Hippocampal formation (tissue), 2 donors: Measurements from ENCODE around the gene CDKN2AIP.
"Not testable (repeated sequence)": the region's sequence is repeated elsewhere in the genome, so short reads cannot be mapped to it uniquely, and the experiment has no call there.

ENCODE experiments used
- DNase-seq, 2 donors: peaks; one replicate each; lab custom pipeline; 2025; lab: John Stamatoyannopoulos, UW

The CDKN2AIP gene

DNA sequence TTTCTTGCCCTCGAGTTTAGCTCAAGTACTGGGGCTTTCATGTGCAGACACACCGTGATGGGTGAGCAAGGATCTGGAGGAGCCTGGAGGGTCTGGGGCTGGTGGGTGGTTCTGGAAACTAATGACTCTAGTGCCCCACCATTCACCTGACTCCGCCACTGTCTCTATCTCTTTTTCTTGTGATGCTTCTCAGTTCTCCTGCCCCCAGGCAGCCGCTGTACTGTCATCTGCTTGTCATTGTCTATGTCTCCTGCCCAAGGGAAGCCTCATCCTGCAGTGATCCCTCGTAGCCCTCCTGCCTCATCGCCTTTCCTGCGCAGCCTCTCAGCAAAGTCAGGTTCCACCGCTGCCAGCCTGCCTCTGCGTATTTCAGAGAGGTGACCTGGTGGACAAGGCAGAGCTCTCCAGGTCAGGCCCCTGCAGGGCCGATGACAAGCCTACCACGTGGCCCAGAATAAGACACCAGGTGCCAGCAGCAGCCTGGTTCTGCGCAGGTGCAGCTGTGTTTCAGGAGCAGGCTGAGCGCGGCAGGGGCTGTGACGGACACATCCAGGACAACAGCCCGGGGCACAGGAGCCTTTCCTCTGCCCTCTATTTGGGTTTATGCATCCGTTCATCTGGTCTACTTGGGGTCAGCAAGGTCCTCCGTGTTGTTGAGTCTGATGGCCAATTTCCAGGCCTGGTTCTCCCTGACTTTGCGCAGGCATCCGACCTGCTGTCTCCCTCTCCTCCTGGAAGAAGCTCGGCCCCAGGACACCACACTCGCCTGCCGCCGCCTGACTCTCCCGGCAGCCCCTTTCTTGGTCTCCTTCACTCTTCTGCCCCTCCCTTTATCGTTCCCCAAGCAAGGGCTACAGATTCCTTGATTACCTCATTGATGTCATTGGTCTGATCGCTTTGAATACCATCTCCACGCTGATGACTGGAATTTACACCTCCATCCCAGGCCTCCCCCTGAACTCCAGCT lies 30.9 kb upstream of the CDKN2AIP start:
- DNase-seq = no peak

DNA sequence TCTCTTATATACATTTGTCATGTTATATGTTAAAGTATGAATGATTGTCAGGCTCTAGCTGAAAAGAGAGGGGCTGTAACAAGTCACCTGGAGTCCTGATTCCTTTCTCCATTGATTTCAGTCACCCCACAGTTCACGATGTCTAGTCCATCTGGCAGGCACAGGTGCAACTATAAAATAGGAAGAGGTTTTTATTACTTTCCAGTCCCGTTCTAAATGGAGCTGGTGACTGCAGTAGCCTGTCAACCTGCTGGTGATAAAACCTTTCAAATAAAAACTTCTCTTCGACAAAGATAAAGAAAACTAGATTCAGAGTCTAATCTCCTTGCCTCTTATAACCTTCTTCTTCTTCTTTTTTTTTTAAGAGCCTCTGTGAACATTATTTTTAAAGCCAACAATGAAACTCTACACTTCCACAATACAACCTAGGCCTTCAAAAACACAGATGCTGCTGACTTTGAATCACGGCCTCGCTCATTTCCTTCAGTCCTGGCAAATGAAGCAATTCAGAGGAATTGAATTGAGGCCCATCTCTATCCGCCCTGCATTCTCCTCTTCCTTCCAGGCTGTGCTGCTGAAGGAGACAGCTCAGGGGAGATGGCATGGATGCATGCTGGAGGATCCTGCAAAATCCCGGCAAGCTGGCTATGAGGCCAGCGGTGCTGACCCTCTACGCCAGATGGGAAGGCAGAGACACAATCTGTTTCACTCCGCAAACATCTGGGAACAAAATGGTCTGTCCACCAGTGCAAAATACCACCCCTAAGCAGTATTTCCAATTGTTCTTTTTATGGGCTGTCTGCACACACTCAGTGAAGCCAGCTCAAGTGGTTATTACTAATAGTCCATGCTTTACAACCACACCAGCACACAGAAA lies 27.3 kb upstream of the CDKN2AIP start:
- DNase-seq = no peak

DNA sequence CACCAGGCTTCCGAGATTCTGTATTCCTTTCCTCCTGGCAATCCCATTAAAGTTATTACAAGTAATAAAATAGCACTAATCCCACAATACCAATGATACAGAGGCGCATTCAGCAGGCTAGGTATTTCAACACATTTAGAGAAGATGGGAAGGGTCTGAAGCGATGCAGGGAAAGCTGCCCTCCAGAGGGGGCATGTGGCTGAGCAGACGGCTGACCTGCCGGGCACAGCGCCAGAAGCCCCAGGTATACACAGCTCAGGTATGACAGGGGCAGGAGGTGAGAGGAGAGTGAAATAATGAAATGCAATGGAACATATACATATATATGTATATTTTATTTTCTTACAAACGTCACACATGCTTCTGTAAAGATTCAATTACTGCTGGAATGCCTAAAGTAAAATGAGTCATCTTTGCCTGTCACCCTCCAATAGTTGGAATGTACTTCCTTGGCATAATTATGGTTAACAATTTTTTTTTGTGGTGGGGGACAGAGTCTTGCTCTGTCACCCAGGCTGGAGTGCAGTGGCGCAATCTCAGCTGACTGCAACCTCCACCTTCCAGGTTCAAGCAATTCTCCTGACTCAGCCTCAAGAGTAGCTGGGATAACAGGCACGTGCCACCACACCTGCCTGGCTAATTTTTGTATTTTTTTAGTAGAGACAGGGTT lies 21.3 kb upstream of the CDKN2AIP start:
- DNase-seq = no peak

DNA sequence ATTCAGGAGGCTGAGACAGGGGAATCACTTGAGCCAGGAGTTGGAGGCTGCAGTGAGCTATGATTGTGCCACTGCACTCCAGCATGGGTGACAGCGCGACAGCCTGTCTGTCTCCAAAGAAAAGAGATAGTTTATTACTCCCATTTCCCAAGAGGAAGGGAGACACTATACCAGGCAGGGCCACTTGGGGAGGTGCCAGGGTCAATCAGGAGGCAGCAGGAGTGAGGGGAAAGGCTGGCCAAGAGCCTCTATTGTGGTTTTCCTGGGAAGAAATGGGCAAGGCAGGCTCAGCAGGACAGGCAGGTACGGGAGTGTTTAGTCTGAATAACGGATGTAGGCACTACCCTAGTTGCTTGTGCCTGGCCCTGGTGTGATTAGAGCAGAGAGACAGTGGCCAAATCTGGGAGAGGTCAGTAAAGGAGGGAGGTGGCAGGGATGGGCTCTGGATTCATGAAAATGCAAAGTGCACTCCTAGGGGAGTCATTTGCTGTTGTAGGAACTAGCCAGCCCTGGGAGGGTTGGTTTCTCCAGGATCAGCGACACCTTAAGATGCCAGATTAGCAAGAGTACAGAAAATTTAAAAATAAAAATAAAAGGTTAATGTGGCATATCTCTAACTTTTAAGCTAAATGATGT lies 20.2 kb upstream of the CDKN2AIP start:
- no peak for DNase-seq

DNA sequence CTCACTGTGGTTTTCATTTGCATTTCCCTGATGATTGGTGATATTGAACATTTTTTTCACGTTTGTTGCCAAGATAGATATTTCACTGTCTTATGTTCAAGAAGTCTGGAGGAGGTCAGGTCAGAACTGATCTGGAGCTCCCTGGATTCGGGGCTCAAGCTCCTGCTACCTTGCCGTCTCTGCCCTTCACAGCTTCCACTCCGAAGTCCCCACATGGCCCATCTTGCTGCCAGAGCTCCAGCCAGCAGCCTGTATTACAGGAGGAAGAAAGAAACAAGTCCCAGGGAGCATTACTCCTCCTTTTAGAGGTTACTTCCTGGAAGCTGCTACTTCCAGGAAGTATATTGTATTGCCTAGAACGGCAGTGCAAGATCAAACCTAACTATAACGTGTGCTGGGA lies 17.9 kb upstream of the CDKN2AIP start:
- no peak for DNase-seq

DNA sequence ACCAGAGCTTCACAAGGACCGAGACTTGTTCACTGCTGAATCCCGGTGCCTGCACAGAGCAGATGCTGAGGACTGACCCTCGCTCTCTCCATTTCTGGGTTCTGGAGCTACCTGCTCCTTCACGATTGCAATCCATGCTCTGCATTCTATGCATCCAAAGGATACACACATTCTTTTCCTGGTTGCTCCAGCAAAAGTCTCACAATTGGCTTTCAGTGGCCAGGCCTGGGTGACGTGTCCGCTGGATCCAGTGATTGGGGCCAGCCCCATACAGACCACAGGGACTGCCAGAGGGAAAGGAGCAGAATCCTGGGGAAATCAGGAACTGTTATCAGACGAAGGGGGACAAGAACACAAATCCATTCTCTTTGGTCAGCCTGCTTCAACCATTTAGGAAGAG lies 14.9 kb upstream of the CDKN2AIP start:
- no peak for DNase-seq

DNA sequence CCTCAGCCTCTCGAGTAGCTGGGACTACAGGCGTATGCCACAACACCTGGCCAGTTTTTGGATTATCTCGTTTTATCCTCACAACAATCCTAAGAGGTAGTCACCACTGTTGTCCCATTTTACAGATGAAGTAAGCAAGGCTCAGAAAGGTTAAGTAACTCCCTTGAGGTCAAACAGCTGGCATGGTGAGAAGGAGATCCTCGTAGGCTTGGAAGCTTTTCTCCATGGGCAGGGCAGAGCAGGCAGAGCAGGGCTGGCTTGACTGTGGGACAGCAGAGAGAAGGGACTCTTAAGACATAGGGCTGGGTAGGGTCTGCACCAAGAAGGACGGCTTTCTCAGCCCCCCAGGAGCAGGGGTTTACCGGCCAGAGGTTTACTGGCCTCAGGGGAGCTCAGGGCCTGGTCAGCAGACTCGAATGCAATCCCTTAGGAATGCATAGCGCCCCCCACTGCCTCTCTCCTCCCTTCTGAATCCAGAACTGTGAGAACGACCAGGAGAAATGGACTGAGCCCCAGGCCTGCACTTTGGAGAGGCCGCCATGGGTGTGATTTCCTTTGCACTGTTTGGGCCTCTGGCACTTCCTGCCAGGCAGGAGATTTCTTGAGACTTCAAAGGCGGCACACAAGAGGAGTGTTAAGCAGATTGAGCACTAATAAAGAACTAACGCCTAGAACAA lies 14.0 kb upstream of the CDKN2AIP start:
- DNase-seq = no peak

DNA sequence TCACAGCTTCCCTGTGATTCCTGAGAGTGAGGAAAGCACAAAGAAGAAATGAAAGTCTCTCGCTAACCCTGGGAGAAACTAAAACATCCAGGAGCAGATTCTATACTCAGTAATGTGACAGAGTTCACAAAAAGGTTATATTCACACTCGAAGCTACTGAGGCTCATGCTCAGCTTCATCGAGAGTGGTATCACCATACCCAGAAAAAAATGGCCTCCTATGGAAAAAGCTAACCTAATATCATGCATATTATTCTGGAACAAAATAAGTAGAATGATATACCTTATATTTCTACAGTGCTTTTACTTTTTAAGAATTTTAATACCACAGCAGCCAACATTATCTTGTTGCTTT lies 13.5 kb upstream of the CDKN2AIP start:
- no peak for DNase-seq

DNA sequence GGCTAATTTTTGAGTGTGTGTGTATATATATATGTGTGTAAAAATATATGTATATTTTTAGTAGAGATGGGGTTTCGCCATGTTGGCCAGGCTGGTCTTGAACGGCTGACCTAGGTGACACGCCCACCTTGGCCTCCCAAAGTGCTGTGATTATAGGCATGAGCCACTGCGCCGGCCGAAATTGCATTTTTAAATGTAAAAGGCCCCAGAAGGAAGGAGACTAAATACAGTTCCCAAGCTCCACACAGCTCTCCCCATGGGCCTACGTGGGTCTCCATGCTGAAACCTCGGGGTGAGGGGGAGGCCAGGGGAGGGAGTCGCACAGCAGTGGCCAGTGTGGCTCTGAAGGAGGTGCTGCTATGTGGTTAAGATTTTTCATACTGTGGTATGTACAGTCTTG lies 12.8 kb upstream of the CDKN2AIP start:
- DNase-seq = no peak

DNA sequence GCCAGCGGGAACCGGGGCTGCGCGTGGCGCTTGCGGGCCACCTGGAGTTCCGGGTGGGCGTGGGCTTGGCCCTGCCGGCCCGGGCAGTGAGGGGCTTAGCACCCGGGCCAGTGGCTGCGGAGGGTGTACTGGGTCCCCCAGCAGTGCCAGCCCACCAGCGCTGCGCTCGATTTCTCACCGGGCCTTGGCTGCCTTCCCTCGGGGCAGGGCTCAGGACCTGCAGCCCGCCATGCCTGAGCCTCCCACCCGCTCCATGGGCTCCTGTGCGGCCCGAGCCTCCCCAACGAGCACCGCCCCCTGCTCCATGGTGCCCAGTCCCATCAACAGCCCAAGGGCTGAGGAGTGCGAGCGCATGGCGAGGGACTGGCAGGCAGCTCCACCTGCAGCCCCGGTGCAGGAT lies 11.3 kb upstream of the CDKN2AIP start:
- not testable (repeated sequence) for DNase-seq

DNA sequence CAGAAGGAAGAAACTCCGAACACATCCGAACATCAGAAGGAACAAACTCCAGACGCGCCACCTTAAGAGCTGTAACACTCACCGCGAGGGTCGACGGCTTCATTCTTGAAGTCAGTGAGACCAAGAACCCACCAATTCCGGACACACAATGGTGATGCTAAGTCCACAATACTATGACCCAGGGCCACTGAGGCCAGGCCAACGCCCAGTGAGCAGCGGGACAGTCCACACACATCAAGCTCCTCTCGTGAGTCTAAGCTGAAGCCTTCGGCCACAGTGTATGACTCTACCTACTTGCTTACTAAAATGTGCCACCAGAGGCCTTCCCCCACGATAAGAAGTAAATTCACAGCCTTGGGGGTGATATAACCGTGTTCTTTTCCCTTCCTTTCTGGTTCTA lies 10.2 kb upstream of the CDKN2AIP start:
- no peak for DNase-seq

DNA sequence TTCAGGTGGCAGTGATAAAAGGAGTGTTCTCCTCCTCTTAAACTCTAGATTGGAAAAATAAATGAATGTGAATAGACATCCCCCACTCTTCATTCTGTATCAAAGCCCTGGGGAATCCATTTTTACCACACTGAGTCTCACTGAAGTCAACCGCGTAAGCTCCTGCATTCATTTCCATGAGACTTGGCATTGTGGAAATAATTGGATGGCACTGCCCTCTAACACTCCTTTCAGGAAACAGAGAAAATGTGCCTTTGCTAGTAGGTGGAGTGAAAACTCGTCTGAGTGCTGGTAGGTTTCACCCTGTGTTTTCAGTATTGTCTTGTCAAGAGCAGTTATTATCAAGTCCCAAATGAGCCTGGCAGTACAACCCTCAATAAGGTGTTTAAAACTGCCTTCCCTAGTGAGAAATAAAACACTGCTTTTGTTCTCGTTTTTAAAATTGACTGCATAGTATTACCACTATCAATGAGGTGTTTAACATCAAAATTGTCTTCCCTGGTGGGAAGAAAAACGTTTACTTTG lies 9.7 kb upstream of the CDKN2AIP start:
- DNase-seq = no peak

DNA sequence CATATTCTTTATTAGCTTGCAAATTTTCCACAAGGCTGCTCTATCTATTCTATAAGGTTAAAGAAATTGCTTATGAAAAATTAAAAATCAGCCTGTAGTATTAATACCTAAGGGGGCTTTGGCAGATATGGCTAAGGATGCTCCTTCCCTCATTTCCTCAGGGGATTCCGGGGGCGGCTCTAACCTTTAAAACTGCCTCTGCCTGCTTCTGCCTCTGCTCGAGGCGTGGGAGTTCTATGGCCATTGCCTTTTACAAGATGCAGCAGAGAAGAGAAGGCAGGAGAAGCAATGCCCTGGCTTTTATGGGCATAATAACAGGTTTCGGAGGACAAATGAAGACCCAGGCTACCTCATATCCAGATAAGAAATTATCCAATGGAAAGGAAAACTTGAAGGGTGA lies 8.6 kb upstream of the CDKN2AIP start:
- no peak for DNase-seq

DNA sequence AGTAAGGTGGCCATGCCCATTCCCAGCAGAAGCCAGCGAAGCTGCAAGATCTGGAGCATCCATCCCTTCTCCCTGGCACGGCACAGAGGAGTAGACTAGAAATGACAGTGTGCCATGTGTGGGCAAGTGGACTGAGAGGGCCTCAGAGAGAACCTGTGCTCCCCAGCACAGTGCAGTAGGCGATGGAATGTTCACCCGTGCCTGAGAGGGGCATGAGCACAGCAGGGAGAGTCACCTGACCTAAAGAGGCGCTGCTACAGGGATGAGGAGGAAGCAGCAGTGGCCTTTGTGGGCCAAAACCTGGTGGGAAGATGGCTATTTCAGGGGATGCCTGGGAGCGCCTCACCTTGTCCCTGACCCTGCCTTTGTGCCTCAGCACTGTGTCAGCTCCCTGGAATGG lies 8.0 kb upstream of the CDKN2AIP start:
- DNase-seq = no peak

DNA sequence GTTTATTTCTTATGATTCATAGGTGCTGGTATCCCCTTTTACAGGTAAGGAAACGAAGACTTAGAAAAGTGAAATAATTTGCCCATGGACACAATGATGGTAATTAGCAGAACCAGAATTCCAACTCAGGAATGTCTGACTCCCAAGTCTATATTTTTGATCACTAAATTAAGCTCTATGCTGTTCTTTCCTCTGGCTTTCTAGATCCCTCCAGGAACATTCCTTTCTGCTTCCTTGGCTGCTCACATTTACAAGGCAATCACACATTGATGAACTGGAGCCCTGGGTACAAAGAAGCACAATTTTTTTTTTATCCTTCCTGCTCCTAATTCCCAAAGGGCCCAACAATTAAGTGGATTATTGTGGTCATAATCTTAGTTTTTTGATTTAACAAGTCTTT lies 7.0 kb upstream of the CDKN2AIP start:
- no peak for DNase-seq

DNA sequence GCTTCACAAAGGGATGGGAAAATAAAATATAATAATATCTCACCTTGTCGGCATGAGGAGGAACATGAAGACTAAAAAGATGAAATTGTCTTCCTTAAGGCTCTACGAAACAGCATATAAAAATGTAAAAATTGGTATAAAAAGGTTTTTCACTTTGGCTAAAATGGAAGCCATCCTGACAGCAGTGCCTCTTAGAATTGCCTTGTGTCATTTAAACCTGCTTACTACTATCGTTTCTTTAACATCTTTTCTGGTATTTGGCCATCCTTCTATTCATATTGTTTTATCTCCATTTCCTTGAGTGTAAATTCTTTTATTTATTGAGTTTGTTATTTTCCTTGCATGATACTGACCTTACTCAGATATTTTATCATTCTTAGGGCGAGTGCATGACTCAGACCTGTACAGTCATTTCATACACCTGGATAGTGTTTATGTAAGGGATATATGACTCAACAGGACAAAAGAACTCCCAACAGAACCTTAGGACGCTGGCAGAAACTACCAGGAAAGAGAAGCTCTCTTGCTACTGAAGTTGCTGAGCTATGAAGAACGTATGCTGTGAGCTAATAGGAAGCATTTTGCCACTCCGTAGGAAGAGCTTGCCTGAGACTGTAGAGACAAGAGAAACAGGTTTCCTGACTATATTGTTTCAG lies 5.8 kb upstream of the CDKN2AIP start:
- DNase-seq = no peak

DNA sequence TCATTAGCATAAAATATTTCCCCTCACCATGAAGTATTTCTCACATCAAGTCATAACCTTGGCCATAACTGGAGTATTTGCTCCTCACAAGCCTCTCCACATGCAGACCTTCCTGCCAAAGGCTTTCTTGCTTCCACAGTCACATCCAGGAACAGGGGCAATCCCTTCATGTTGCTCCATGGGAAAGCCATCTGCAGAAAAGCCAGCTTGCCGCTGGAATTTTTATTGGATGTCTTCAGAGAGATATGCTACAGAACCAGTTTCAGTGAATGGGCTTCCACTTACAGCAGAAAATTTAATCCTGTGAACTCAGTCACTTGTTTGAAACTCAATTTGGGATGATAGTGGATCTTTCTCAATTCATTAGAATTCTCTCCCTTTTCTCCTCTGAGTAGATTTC lies 3.2 kb upstream of the CDKN2AIP start:
- no peak for DNase-seq

DNA sequence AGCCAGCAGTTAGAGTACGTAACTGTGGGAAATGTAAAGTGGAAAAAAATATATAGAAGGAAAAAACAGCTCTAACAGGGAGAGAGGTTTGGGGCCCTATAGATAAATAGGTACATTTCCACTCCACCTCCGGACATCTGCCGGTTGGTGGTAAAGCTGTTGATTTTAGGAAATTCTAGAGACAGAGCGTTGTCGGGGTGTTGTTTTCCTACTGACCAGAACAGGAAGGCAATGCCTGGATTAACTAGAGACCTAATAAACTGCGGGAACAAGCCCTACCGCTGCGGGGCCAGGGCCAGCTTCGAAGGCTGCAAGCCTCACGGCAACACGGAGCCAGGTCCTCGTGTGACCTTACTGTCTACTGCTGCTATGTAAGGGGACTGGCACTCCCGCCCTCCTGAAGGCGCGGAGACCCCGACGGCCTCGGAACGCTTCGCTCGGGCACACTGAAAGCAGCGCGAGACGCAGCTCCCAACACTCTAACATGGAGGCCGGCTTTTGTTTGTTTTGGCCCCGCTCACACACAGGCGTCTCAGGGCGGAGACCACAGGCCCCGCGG lies 702 bp upstream of the CDKN2AIP start:
- DNase-seq = peak in 1 of 2 donors; percentile 25

DNA sequence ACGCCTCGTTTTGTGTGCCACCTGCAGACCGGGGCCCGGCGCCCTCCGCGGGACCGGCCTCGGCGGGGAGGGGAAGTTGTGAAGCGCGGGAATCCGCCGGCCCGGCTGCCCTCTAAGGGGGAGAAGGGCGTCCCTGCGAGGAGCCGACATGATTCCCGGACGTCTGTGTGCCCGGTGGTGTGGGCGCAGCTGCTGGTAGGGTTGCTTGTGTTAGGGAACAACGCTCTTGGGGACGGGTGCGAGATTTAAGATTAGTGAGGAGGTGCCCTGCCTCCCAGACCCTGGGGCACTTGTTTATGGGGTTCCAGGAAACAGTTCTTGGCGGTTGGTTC lies 627 bp downstream of the CDKN2AIP start:
- DNase-seq = no peak

DNA sequence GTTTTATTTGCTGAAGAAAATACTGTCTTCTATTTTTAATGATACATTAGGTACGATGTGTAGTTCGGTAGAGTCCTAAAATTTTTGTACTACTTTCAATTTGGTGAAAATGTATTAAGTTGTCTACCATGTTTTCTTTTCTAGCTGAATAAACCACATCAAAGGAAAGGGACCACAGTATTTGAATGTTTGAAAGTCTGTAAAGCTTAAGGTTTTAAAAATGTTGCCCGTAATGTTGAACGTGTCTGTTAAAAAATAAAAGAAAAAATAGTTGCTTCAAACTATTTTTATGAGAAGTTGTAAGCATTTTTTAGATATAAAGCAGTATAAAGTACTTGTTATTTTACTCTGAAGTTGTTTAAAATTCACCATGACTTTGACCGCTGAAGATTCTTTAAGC lies 3.2 kb downstream of the CDKN2AIP start:
- no peak for DNase-seq
